ENCODE data around the gene TSEN15. TPM values are rescaled to one million over a fixed set of nuclear protein-coding genes. Genes with fewer than 3 reads are reported as not detected.

Gene TSEN15
- total RNA-seq, 2 experiments from 2014 or later = 11.2 to 12.2 TPM

DNA sequence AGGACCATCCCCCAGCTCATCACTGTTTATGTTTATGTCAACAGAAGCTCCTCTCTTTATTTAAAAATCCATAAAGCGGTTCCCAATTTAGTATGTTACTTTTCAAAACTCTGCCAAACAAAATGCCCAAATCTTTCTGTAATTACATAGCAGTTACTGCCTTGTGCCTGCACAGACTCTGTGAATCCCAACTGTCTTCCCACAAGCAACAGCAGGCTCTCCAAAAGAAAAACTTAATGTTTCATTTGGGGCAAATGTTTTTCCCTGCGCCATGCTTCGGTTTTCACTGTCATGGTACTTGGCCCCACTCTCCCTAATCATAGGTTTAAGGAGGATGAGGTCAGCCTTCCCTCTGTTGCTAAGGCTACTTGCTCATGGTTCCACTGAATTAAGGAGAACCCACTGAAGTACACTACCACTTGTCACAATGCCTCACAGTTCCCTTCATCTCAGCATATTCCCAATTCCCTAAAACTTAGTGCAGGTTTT lies 18.6 kb upstream of the TSEN15 start:
- CTCF ChIA-PET = no interaction called here

DNA sequence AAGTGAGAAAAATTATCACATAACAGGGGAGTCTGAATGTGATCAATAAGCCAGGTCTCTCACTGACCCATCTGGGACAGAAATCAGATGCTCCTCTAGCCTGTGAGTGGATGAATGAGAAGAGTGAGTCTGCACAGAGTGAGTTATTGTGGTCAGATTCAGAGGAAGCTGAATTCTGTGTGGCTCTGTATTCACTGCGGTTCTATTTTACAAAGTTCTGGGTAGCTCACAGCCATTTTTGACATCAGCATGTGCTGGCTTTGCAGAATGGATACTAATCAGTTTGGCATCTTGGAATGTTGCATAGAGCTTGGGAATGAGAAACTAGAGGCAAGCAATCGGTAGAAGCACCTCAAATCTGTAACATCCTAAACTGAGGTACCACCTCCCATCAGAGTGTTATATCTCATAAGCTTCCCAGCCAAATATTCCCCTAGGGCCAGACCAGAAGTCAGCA lies 17.8 kb upstream of the TSEN15 start:
- peaks cover 78% of the 10 kb centered on the region for H3K27me3 Mint-ChIP-seq
- ATAC-seq (ENCODE audit: poor library complexity) (no peak), DNase-seq (no peak)
- H3K4me3 ChIP-seq (ENCODE audit: low read length) = no peak overlapping the region
- ChIA-PET CTCF (no interaction called here), POLR2A (interaction anchor here (0.9 kb wide), 1 partner anchor 17 kb away, joined by 3 read pairs; the partner anchor contains the start of gene TSEN15)
- no peaks in the 10 kb centered on the region for H3K9me3 Mint-ChIP-seq
- H3K27me3 ChIP-seq (ENCODE audit: control insufficient read depth in 1 of 2, insufficient read depth in 2 of 2, low read length in 2 of 2) = peaks cover 14 to 41% of the 10 kb centered on the region in 2 experiments
- H3K27ac ChIP-seq (ENCODE audit: low read depth in 1 of 2, low read length in 2 of 2) = no peak overlapping the region
- H3K27ac Mint-ChIP-seq = no peak overlapping the region
- TF ChIP-seq, protein P1, sequence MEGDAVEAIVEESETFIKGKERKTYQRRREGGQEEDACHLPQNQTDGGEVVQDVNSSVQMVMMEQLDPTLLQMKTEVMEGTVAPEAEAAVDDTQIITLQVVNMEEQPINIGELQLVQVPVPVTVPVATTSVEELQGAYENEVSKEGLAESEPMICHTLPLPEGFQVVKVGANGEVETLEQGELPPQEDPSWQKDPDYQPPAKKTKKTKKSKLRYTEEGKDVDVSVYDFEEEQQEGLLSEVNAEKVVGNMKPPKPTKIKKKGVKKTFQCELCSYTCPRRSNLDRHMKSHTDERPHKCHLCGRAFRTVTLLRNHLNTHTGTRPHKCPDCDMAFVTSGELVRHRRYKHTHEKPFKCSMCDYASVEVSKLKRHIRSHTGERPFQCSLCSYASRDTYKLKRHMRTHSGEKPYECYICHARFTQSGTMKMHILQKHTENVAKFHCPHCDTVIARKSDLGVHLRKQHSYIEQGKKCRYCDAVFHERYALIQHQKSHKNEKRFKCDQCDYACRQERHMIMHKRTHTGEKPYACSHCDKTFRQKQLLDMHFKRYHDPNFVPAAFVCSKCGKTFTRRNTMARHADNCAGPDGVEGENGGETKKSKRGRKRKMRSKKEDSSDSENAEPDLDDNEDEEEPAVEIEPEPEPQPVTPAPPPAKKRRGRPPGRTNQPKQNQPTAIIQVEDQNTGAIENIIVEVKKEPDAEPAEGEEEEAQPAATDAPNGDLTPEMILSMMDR (IDR thresholded peaks at IDR 0.05) = no peak
- H3K4me1 ChIP-seq (ENCODE audit: insufficient read depth, low read length) = peaks cover 19% of the 10 kb centered on the region
- peaks cover 0 to 4% of the 10 kb centered on the region in 2 experiments for H3K9me3 ChIP-seq (ENCODE audit: control insufficient read depth in 1 of 2, insufficient read depth in 1 of 2, low read length in 2 of 2)
- no peaks in the 10 kb centered on the region for H3K36me3 Mint-ChIP-seq (ENCODE audit: low read depth)
- H3K4me1 Mint-ChIP-seq (ENCODE audit: low read depth) = peaks cover 6% of the 10 kb centered on the region
- no peak overlapping the region for H3K4me3 Mint-ChIP-seq
- intact Hi-C loops (cut with DNase I, micrococcal nuclease) = no loop called here
- H3K36me3 ChIP-seq (ENCODE audit: insufficient read depth, low read length) = no peaks in the 10 kb centered on the region

More for the DNA sequence above, 18.6 kb upstream of the TSEN15 start:
- TF ChIP-seq, protein P1 (IDR thresholded peaks at IDR 0.05) = no peak
- Mint-ChIP-seq H3K27me3 (peaks cover 78% of the 10 kb centered on the region), H3K4me1 (ENCODE audit: low read depth) (peaks cover 5% of the 10 kb centered on the region), H3K36me3 (ENCODE audit: low read depth) (no peaks in the 10 kb centered on the region), H3K27ac (no peak overlapping the region), H3K9me3 (no peaks in the 10 kb centered on the region), H3K4me3 (no peak overlapping the region)
- Histone ChIP-seq H3K36me3 (ENCODE audit: insufficient read depth, low read length) (no peaks in the 10 kb centered on the region), H3K9me3 (ENCODE audit: control insufficient read depth in 1 of 2, insufficient read depth in 1 of 2, low read length in 2 of 2) (peaks cover 0 to 4% of the 10 kb centered on the region in 2 experiments), H3K4me1 (ENCODE audit: insufficient read depth, low read length) (peaks cover 18% of the 10 kb centered on the region), H3K4me3 (ENCODE audit: low read length) (no peak overlapping the region), H3K27ac (ENCODE audit: low read depth in 1 of 2, low read length in 2 of 2) (no peak overlapping the region), H3K27me3 (ENCODE audit: control insufficient read depth in 1 of 2, insufficient read depth in 2 of 2, low read length in 2 of 2) (peaks cover 14 to 35% of the 10 kb centered on the region in 2 experiments)
- intact Hi-C loops (cut with DNase I, micrococcal nuclease) = no loop called here
- DNase-seq = no peak
- POLR2A ChIA-PET = interaction anchor here (0.9 kb wide), 1 partner anchor 18 kb away, joined by 3 read pairs; the partner anchor contains the start of gene TSEN15
- ATAC-seq (ENCODE audit: poor library complexity) = no peak

DNA sequence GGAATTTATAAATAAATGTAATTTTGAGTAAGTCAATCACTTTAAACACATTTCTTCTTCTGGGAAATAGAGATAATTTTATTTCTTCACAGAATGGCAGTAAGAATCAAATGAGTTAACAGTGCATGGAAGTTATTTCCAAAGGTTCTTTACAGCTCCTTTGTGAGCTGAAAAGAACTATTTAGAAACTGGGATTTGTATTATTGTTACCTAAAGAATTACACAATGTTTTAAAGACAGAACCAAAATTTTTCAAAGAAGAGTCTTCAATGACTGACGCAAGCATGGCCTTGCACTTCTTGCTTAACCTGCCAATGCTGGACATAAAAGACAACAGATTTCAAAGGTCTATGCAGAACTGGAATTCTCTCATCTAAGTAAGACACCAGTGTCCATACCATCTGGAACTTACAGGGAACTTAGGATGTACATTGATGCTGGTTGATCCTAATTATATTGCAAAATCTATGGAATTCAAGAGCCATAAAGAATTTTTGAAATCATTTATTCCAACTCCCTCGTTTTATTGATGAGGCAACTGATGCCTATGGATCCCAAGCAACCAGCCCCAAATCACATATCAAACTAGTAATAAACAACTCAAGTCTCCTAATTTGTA lies 16.7 kb upstream of the TSEN15 start:
- H3K36me3 Mint-ChIP-seq (ENCODE audit: low read depth) = no peaks in the 10 kb centered on the region
- DNase-seq (no peak), ATAC-seq (ENCODE audit: poor library complexity) (no peak)
- H3K27me3 Mint-ChIP-seq = peaks cover 85% of the 10 kb centered on the region
- peaks cover 6% of the 10 kb centered on the region for H3K4me1 Mint-ChIP-seq (ENCODE audit: low read depth)
- intact Hi-C loops (cut with DNase I, micrococcal nuclease) = loop anchor here (5.0 kb wide), 2 partner anchors 78 to 393 kb away; no protein-coding TSS in a partner anchor
- no peak overlapping the region for H3K27ac ChIP-seq (ENCODE audit: low read depth in 1 of 2, low read length in 2 of 2)
- CTCF ChIA-PET = no interaction called here
- no peak overlapping the region for H3K4me3 Mint-ChIP-seq
- TF ChIP-seq, protein P1 (IDR thresholded peaks at IDR 0.05) = no peak
- POLR2A ChIA-PET = no interaction called here
- peaks cover 19% of the 10 kb centered on the region for H3K4me1 ChIP-seq (ENCODE audit: insufficient read depth, low read length)
- no peak overlapping the region for H3K4me3 ChIP-seq (ENCODE audit: low read length)
- no peak overlapping the region for H3K27ac Mint-ChIP-seq
- peaks cover 25 to 47% of the 10 kb centered on the region in 2 experiments for H3K27me3 ChIP-seq (ENCODE audit: control insufficient read depth in 1 of 2, insufficient read depth in 2 of 2, low read length in 2 of 2)
- no peaks in the 10 kb centered on the region for H3K36me3 ChIP-seq (ENCODE audit: insufficient read depth, low read length)
- peaks cover 0 to 4% of the 10 kb centered on the region in 2 experiments for H3K9me3 ChIP-seq (ENCODE audit: control insufficient read depth in 1 of 2, insufficient read depth in 1 of 2, low read length in 2 of 2)
- H3K9me3 Mint-ChIP-seq = no peaks in the 10 kb centered on the region

All from CD4-positive, alpha-beta T cell (primary cell).